RWPE2 (cell line): ENCODE data around the gene MYL6B.

Experiments used
- ATAC-seq: fragments of 200-7000 bp; cut with Tn5 transposase; 3 replicates; pipeline ENCODE4 v1.9.1; 2021; ENCODE audit warnings: low read depth
- DNase-seq: peaks from one replicate; pipeline ENCODE4 v3.0.0-alpha.2; 2020; ENCODE audit warnings: low spot score
- H3K27ac ChIP-seq: fragments of 450-650 bp; 2 replicates; pipeline ENCODE4 v1.5.1; 2017; ENCODE audit warnings: mild to moderate bottlenecking; ENCODE audit not compliant: poor library complexity, severe bottlenecking
- H3K27me3 ChIP-seq: fragments of 250-450 bp; sonication (Bioruptor Pico); 2 replicates; pipeline ENCODE4 v1.5.1; 2021; ENCODE audit warnings: mild to moderate bottlenecking, moderate library complexity; ENCODE audit not compliant: insufficient read depth, poor library complexity, severe bottlenecking
- H3K36me3 ChIP-seq: fragments of 250-450 bp; sonication (Bioruptor Pico); 2 replicates; pipeline ENCODE4 v1.5.1; 2020; ENCODE audit warnings: low read depth, mild to moderate bottlenecking, moderate library complexity
- H3K4me1 ChIP-seq: fragments of 250-450 bp; sonication (Bioruptor Pico); 2 replicates; pipeline ENCODE4 v1.5.1; 2021; ENCODE audit warnings: mild to moderate bottlenecking, moderate library complexity; ENCODE audit not compliant: insufficient read depth, poor library complexity, severe bottlenecking
- H3K4me3 ChIP-seq: fragments of 250-450 bp; sonication (Bioruptor Pico); 2 replicates; pipeline ENCODE4 v1.5.1; 2021; ENCODE audit warnings: mild to moderate bottlenecking, moderate library complexity; ENCODE audit not compliant: severe bottlenecking
- H3K9me3 ChIP-seq: fragments of 250-450 bp; sonication (Bioruptor Pico); 2 replicates; pipeline ENCODE4 v1.5.1; 2021; ENCODE audit warnings: mild to moderate bottlenecking, moderate library complexity; ENCODE audit not compliant: severe bottlenecking
- TF ChIP-seq, protein P1 (sequence below): fragments of 450-650 bp; IDR thresholded peaks from one replicate; pipeline ENCODE4 v1.5.1; 2017; ENCODE audit warnings: mild to moderate bottlenecking, moderate library complexity; ENCODE audit not compliant: poor library complexity, severe bottlenecking

MYL6B gene

DNA sequence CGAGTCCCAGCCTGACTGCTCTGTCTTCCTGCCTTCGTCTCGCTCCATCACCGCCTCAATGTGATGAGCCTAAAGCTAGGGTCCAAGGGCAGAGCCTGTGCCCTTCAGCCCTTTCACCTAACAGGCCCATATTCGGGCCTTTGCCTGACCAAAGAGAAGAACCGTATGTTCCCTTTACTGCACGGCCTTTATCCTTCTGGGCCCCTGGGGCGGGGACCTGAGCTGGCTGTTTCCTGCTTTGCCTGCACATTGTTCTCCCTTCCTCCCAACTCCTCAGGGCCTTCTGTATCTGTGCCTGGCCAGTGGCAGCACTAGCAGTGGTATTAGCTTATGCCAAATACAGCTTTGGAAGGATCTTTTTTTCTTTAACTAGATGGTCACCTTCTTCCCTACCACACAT is 8.5 kb upstream of the MYL6B start:
- H3K9me3 ChIP-seq: no peaks in the 10 kb centered on the region
- TF ChIP-seq, protein P1, sequence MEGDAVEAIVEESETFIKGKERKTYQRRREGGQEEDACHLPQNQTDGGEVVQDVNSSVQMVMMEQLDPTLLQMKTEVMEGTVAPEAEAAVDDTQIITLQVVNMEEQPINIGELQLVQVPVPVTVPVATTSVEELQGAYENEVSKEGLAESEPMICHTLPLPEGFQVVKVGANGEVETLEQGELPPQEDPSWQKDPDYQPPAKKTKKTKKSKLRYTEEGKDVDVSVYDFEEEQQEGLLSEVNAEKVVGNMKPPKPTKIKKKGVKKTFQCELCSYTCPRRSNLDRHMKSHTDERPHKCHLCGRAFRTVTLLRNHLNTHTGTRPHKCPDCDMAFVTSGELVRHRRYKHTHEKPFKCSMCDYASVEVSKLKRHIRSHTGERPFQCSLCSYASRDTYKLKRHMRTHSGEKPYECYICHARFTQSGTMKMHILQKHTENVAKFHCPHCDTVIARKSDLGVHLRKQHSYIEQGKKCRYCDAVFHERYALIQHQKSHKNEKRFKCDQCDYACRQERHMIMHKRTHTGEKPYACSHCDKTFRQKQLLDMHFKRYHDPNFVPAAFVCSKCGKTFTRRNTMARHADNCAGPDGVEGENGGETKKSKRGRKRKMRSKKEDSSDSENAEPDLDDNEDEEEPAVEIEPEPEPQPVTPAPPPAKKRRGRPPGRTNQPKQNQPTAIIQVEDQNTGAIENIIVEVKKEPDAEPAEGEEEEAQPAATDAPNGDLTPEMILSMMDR: no peak
- ATAC-seq (no peak), DNase-seq (no peak)
- peaks cover 58% of the 10 kb centered on the region for H3K36me3 ChIP-seq
- H3K4me1 ChIP-seq: no peaks in the 10 kb centered on the region
- H3K27ac ChIP-seq: no peak overlapping the region
- H3K4me3 ChIP-seq: no peak overlapping the region
- no peaks in the 10 kb centered on the region for H3K27me3 ChIP-seq

DNA sequence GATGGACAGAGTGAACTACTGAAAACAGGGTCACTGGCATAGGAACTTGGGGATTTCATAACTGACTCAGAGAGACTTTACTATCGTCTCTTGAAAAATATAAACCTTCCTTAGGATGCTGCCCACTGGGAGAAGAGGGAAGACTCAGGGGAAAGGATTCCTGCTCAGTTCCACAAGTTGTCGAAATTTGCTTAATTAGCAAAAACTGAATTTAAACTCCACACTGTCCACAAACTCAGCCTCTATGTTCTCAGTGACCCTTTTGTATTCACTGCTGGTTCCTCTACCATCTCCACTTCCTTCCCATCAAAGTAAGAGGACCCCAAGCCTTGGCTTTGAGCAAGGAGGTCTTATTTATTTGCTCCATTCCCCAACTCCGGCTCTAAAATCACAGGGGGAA is 7.2 kb upstream of the MYL6B start:
- ATAC-seq (no peak), DNase-seq (no peak)
- H3K4me3 ChIP-seq: no peak overlapping the region
- H3K9me3 ChIP-seq: no peaks in the 10 kb centered on the region
- TF ChIP-seq, protein P1: no peak
- peaks cover 45% of the 10 kb centered on the region for H3K36me3 ChIP-seq
- H3K27me3 ChIP-seq: no peaks in the 10 kb centered on the region
- no peaks in the 10 kb centered on the region for H3K4me1 ChIP-seq
- H3K27ac ChIP-seq: no peak overlapping the region

DNA sequence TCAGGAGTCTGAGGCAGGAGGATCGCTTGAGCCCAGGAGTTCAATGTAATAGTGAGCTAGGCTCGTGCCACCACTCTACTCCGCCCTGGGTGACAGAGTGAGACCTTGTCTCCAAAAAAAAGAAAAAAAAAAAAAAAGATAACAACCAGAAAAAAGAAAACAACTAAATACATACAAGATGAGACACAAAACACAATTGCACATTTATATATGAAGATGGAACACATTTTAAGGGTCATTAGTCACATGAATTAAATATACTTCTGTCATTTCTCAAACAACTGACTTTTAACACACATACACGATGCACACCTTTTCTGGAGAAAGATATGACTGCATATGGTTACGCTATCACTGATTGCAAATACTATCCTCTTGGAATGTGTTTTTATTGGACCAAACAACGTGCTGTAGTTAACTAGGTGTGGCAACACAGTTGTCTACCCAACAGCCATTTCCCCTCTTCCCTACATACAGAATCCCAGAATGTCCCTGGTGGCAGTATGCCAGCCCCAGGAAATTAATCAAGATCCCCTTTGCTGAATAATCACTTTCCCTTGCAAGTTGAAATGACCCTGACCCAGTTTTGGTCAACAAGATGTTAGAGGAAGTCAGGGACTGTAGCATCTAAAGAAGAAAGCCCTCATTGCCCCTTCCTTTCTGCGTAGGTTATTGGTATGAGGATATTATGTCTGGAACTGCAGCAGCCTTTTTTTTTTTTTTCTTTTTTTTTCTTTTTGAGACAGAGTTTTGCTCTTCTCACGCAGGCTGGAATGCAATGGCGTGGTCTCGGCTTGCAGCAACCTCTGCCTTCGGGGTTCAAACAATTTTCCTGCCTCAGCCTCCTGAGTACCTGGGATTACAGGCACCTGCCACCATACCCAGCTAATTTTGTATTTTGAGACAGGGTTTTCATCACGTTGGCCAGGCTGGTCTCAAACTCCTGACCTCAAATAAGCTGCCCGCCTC is 5.6 kb upstream of the MYL6B start:
- no peaks in the 10 kb centered on the region for H3K9me3 ChIP-seq
- DNase-seq (no peak), ATAC-seq (no peak)
- no peaks in the 10 kb centered on the region for H3K27me3 ChIP-seq
- no peaks in the 10 kb centered on the region for H3K4me1 ChIP-seq
- peaks cover 29% of the 10 kb centered on the region for H3K36me3 ChIP-seq
- TF ChIP-seq, protein P1: no peak
- no peak overlapping the region for H3K4me3 ChIP-seq
- H3K27ac ChIP-seq: no peak overlapping the region

DNA sequence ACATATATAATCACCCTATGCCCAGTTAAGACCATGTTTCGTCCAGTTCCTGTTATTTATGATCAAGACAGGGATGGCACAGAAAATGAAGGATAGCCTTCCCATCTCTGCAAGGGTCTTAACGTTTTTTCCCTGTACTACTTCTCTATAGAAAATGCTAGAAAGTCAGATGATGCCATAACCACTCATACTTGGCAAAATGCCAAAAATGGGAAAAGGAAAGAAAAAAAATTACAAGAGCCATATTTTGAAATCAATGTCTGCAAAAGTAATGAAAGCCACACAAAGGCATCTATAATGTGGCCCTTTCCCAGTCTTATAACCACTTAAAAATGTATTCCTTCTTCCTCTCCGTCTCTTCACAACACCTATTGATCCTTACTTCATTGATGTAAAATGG is 1.8 kb upstream of the MYL6B start:
- no peak for ATAC-seq
- Histone ChIP-seq H3K27me3 (no peaks in the 10 kb centered on the region), H3K27ac (peak overlapping the region; percentile 84), H3K4me1 (no peaks in the 10 kb centered on the region), H3K4me3 (no peak overlapping the region), H3K9me3 (no peaks in the 10 kb centered on the region), H3K36me3 (no peaks in the 10 kb centered on the region)
- TF ChIP-seq, protein P1: no peak
- no peak for DNase-seq

DNA sequence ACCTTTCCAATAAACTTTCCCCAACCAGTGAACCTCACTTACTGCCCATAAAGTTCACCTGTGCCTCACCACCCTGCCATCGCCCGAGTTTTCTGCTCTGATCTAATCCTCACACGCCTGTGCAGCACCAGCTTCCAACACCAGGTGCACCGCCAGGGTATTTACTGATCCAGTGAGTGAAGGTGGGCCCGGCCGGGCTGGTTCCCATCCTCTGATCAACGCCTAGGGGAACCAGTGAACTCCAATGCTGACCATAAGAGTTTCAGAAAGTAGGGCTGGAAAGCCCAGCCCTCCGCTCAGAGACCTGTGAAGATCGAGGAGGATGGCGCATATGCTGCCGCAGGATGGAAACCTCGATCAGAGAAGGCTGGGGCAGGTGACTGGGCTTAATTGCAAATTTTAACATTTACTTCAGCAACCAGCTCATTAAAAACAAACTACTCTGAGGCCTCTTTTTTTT is 685 bp upstream of the MYL6B start:
- no peaks in the 10 kb centered on the region for H3K4me1 ChIP-seq
- no peaks in the 10 kb centered on the region for H3K27me3 ChIP-seq
- TF ChIP-seq, protein P1: peak; percentile 31
- no peaks in the 10 kb centered on the region for H3K9me3 ChIP-seq
- H3K27ac ChIP-seq: peak overlapping the region; percentile 84
- no peaks in the 10 kb centered on the region for H3K36me3 ChIP-seq
- peak overlapping the region; percentile 46 for H3K4me3 ChIP-seq
- ATAC-seq: peak; percentile 60
- DNase-seq: no peak
